ENCODE measurements around the gene RTBDN.
"Not testable (repeated sequence)": the region's sequence is repeated elsewhere in the genome, so short reads cannot be mapped to it uniquely, and the experiment has no call there.

The RTBDN gene

GRCh38 chr19:12825254-12826131 lies 8.9 kb downstream of the RTBDN start:
- no peak for DNase-seq (ENCODE audit: low read depth in 1 of 2, low spot score in 1 of 2)
- peaks cover 8% of the 10 kb centered on the region for H3K27me3 ChIP-seq (ENCODE audit: insufficient read depth, poor library complexity, severe bottlenecking)
- no peak for TF ChIP-seq POLR2AphosphoS5 (IDR thresholded peaks at IDR 0.05; ENCODE audit: low read depth)
- no peak overlapping the region for H3K27ac ChIP-seq (replicated peaks)
- H3K4me3 ChIP-seq (replicated peaks; ENCODE audit: insufficient read depth, low read length) = no peak overlapping the region

- TF ChIP-seq REST (IDR thresholded peaks at IDR 0.05; ENCODE audit: insufficient replicate concordance, low read depth) (no peak), POLR2AphosphoS5 (IDR thresholded peaks at IDR 0.05; ENCODE audit: low read depth) (no peak), SPI1 (IDR thresholded peaks at IDR 0.05; ENCODE audit: borderline replicate concordance, low read depth) (no peak), CTCF (IDR thresholded peaks at IDR 0.05; ENCODE audit: insufficient read depth, low read length) (no peak), GABPA (IDR thresholded peaks at IDR 0.05; ENCODE audit: low read depth) (no peak)
Observed at GRCh38 chr19:12821761-12822160, 12.6 kb downstream of the RTBDN start.

GRCh38 chr19:12817810-12818209 lies 16.6 kb downstream of the RTBDN start:
- not testable (repeated sequence) for H3K4me3 ChIP-seq (replicated peaks; ENCODE audit: insufficient read depth, low read length); H3K27ac ChIP-seq (replicated peaks); H3K27me3 ChIP-seq (ENCODE audit: insufficient read depth, poor library complexity, severe bottlenecking); DNase-seq (ENCODE audit: low read depth in 1 of 2, low spot score in 1 of 2)

More at GRCh38 chr19:12821761-12822160, 12.6 kb downstream of the RTBDN start:
- Histone ChIP-seq H3K4me3 (replicated peaks; ENCODE audit: insufficient read depth, low read length) (no peak overlapping the region), H3K27me3 (ENCODE audit: insufficient read depth, poor library complexity, severe bottlenecking) (no peaks in the 10 kb centered on the region), H3K27ac (replicated peaks) (no peak overlapping the region)
- no peak for DNase-seq (ENCODE audit: low read depth in 1 of 2, low spot score in 1 of 2)

GRCh38 chr19:12817188-12817587 lies 17.2 kb downstream of the RTBDN start:
- H3K27me3 ChIP-seq (ENCODE audit: insufficient read depth, poor library complexity, severe bottlenecking); DNase-seq (ENCODE audit: low read depth in 1 of 2, low spot score in 1 of 2); H3K27ac ChIP-seq (replicated peaks); H3K4me3 ChIP-seq (replicated peaks; ENCODE audit: insufficient read depth, low read length): not testable (repeated sequence)

GRCh38 chr19:12815088-12815487 lies 19.3 kb downstream of the RTBDN start:
- no peak for DNase-seq (ENCODE audit: low read depth in 1 of 2, low spot score in 1 of 2)
- no peak for TF ChIP-seq REST (IDR thresholded peaks at IDR 0.05; ENCODE audit: insufficient replicate concordance, low read depth)
- no peak for TF ChIP-seq CTCF (IDR thresholded peaks at IDR 0.05; ENCODE audit: insufficient read depth, low read length)
- TF ChIP-seq GABPA (IDR thresholded peaks at IDR 0.05; ENCODE audit: low read depth) = no peak
- Histone ChIP-seq H3K27ac (replicated peaks) (no peak overlapping the region), H3K4me3 (replicated peaks; ENCODE audit: insufficient read depth, low read length) (no peak overlapping the region), H3K27me3 (ENCODE audit: insufficient read depth, poor library complexity, severe bottlenecking) (no peaks in the 10 kb centered on the region)

Data from HL-60 (cell line).